GM23248 (cell line): ENCODE data around the gene PPFIBP2. TPM values are rescaled to one million over a fixed set of nuclear protein-coding genes. Genes with fewer than 3 reads are reported as not detected.
A peak's percentile ranks its signal among the peaks of the same experiment; 100 is the strongest.

Experiments used
- DNase-seq: peaks from one replicate; pipeline ENCODE4 v3.0.0-alpha.2; 2015
- H2AFZ ChIP-seq: fragments of 200-600 bp; sonication (generic); 2 replicates; pipeline ENCODE4 v1.6.1; 2016; ENCODE audit warnings: antibody characterized with exemption
- H3F3A ChIP-seq: fragments of 200-600 bp; sonication (generic); 2 replicates; pipeline ENCODE4 v1.6.1; 2016; ENCODE audit warnings: mild to moderate bottlenecking, antibody characterized with exemption, mixed run types; ENCODE audit not compliant: insufficient read depth
- H3K27ac ChIP-seq: fragments of 200-600 bp; sonication (generic); 2 replicates; pipeline ENCODE4 v1.5.1; 2016; ENCODE audit warnings: mild to moderate bottlenecking
- H3K27me3 ChIP-seq: fragments of 200-600 bp; sonication (generic); replicated peaks from 2 replicates; pipeline ENCODE4 v1.6.1; 2016; ENCODE audit warnings: mild to moderate bottlenecking; ENCODE audit not compliant: insufficient read depth
- H3K36me3 ChIP-seq: fragments of 200-600 bp; sonication (generic); 2 replicates; pipeline ENCODE4 v1.6.1; 2016; ENCODE audit warnings: low read depth, mild to moderate bottlenecking
- H3K4me1 ChIP-seq: fragments of 200-600 bp; sonication (generic); 2 replicates; pipeline ENCODE4 v1.6.1; 2016; ENCODE audit warnings: mild to moderate bottlenecking; ENCODE audit not compliant: insufficient read depth
- H3K4me2 ChIP-seq: fragments of 200-600 bp; sonication (generic); one replicate; pipeline ENCODE4 v1.6.1; 2016; ENCODE audit warnings: mild to moderate bottlenecking; ENCODE audit not compliant: unreplicated experiment
- H3K4me3 ChIP-seq: fragments of 200-600 bp; sonication (generic); 2 replicates; pipeline ENCODE4 v1.5.1; 2016; ENCODE audit warnings: mild to moderate bottlenecking
- H3K79me2 ChIP-seq: fragments of 200-600 bp; sonication (generic); 2 replicates; pipeline ENCODE4 v1.6.1; 2016; ENCODE audit warnings: mild to moderate bottlenecking; ENCODE audit not compliant: insufficient read depth
- H3K9ac ChIP-seq: fragments of 200-600 bp; sonication (generic); 2 replicates; pipeline ENCODE4 v1.6.1; 2016; ENCODE audit warnings: mild to moderate bottlenecking
- H3K9me2 ChIP-seq: fragments of 200-600 bp; sonication (generic); 2 replicates; pipeline ENCODE4 v1.6.1; 2016; ENCODE audit warnings: mixed run types, mild to moderate bottlenecking, moderate library complexity; ENCODE audit not compliant: insufficient read depth
- H3K9me3 ChIP-seq: fragments of 200-600 bp; sonication (generic); one replicate; pipeline ENCODE4 v1.6.1; 2017; ENCODE audit warnings: low read depth
- H4K20me1 ChIP-seq: fragments of 200-600 bp; sonication (generic); 2 replicates; pipeline ENCODE4 v1.6.0; 2016; ENCODE audit not compliant: insufficient read depth
- EZH2 ChIP-seq: fragments of 200-600 bp; sonication (generic); IDR thresholded peaks from 2 replicates; pipeline ENCODE4 v1.6.1; 2018; ENCODE audit warnings: antibody characterized with exemption, mild to moderate bottlenecking; ENCODE audit not compliant: insufficient read depth, poor library complexity, severe bottlenecking
- EZH2phosphoT487 ChIP-seq: fragments of 200-600 bp; sonication (generic); IDR thresholded peaks from 2 replicates; pipeline ENCODE4 v1.6.1; 2018; ENCODE audit warnings: antibody characterized with exemption, moderate library complexity, mild to moderate bottlenecking, low read depth; ENCODE audit not compliant: insufficient read depth
- WGBS, 2 experiments: methylation state at CpG; one replicate each; pipeline ENCODE4 v1.1.6; 2015 to 2017; ENCODE audit warnings: low lambda C conversion rate in 2 of 2, low coverage in 1 of 2; ENCODE audit errors: missing lambda C conversion rate in 2 of 2; 5-methylcytosine and 5-hydroxymethylcytosine counted together
- in situ Hi-C: fragments of 300-500 bp; cut with MboI; formaldehyde crosslinking; loops from 2 replicates; pipeline ENCODE4 v1.15.0; 2020
- polyA plus RNA-seq: library from polyadenylated mRNA; unstranded; fragments of >200 nt; fragmentation: Nextera tagmentation; extraction: Ambion mirVana; gene quantifications from 2 replicates; pipeline ENCODE4 v1.2.1, GENCODE V29; 2016
- total RNA-seq: library from RNA; depleted of rRNA; stranded (reverse); fragments of >200 nt; shearing (Covaris generic); gene quantifications from 2 replicates; pipeline ENCODE4 v1.2.3, GENCODE V29; 2014

Gene PPFIBP2
- total and polyA plus RNA-seq, 2 experiments from 2014 or later, result 4.1 to 5.9 TPM

DNA sequence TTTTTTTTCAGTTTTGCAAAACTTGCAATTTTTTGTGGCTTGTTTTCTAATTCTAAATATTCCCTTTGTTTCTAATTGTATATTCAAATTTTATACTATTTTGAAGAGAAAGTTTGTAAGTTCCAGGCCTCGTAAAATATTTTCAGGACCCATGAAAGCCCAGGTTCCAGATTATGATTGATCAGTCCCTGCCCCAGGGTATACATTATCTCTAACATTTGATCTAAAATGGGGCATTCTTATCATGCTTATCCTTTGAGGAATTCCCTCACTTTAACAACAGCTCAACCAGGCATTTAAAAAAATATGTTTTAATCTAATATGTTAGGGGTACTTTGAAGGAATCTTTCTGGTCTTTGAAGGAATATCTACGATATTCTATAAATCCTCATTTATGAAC is 133.1 kb downstream of the PPFIBP2 start:
- H3K27me3 ChIP-seq, result no peaks in the 10 kb centered on the region
- H3K27ac ChIP-seq, result no peak overlapping the region
- H4K20me1 ChIP-seq, result no peaks in the 10 kb centered on the region
- WGBS, 2 experiments, result 78 to 82% methylated on average over 2 of the region's 2 CpGs
- no peaks in the 10 kb centered on the region for H3K4me1 ChIP-seq
- TF ChIP-seq EZH2, result no peak
- TF ChIP-seq EZH2phosphoT487, result no peak
- no peak overlapping the region for H3K4me2 ChIP-seq
- in situ Hi-C loops, result no loop called here
- no peaks in the 10 kb centered on the region for H3K79me2 ChIP-seq
- no peak overlapping the region for H3K9ac ChIP-seq
- no peak overlapping the region for H3K4me3 ChIP-seq
- H3K9me3 ChIP-seq, result no peaks in the 10 kb centered on the region
- no peaks in the 10 kb centered on the region for H3K9me2 ChIP-seq
- no peak for DNase-seq
- H3K36me3 ChIP-seq, result no peaks in the 10 kb centered on the region
- no peaks in the 10 kb centered on the region for H3F3A ChIP-seq
- H2AFZ ChIP-seq, result no peak overlapping the region

DNA sequence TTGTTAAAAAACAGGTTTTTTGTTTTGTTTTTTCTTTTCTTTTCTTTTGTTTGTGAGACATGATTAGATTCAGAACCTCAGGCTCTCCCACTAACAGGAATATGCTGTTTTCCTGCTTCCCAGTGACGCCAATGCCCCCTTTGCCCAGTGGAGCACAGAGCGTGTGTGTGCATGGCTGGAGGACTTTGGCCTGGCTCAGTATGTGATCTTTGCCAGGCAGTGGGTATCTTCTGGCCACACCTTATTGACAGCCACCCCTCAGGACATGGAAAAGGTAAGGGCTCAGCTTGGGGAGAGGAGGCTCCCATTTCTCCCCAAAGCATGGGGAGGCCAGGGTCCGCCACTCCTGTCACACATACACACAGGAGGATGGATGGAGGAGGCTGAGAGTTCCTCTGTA is 134.5 kb downstream of the PPFIBP2 start:
- in situ Hi-C loops, result no loop called here
- Histone ChIP-seq H2AFZ (no peak overlapping the region), H3K27me3 (no peaks in the 10 kb centered on the region), H3K27ac (no peak overlapping the region), H3F3A (no peaks in the 10 kb centered on the region), H3K9ac (no peak overlapping the region), H3K9me2 (no peaks in the 10 kb centered on the region), H3K4me2 (no peak overlapping the region), H4K20me1 (no peaks in the 10 kb centered on the region), H3K36me3 (no peaks in the 10 kb centered on the region), H3K79me2 (no peaks in the 10 kb centered on the region), H3K9me3 (no peaks in the 10 kb centered on the region), H3K4me3 (no peak overlapping the region), H3K4me1 (no peaks in the 10 kb centered on the region)
- TF ChIP-seq EZH2phosphoT487, result no peak
- TF ChIP-seq EZH2, result no peak
- WGBS, 2 experiments, result 96 to 97% methylated on average over 3 of the region's 3 CpGs
- no peak for DNase-seq

DNA sequence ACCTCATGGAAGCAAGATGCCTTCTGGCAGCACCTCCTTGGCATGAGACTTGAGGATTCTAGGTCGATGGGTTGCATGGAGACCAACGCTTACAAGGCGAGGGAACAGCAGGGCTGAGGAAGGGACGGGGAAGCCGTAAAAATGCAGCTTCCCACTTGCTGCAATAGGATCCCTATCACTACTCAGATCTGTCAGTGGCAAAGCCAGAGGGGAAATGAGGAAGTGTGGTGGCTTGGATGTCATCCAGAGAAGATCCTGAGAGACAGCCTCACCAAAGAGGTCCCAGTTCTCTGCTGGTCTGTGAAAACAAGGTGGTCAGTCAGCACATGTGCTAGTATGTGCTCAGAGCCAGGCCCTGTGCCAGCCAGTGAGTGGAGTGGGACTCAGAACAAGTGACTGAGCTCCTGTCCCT is 137.3 kb downstream of the PPFIBP2 start:
- H3K36me3 ChIP-seq, result no peaks in the 10 kb centered on the region
- H3K9me2 ChIP-seq, result no peaks in the 10 kb centered on the region
- no peak overlapping the region for H3K9ac ChIP-seq
- H3K9me3 ChIP-seq, result no peaks in the 10 kb centered on the region
- no peaks in the 10 kb centered on the region for H3K4me1 ChIP-seq
- no peaks in the 10 kb centered on the region for H3K27me3 ChIP-seq
- no peak overlapping the region for H3K4me3 ChIP-seq
- in situ Hi-C loops, result loop anchor here (5.0 kb wide), 1 partner anchor 79 kb away; no protein-coding TSS in a partner anchor
- WGBS, 2 experiments, result 80 to 85% methylated on average over 5 of the region's 5 CpGs
- H3K4me2 ChIP-seq, result no peak overlapping the region
- H3K27ac ChIP-seq, result no peak overlapping the region
- H3K79me2 ChIP-seq, result no peaks in the 10 kb centered on the region
- H4K20me1 ChIP-seq, result no peaks in the 10 kb centered on the region
- H2AFZ ChIP-seq, result no peak overlapping the region
- TF ChIP-seq EZH2 (no peak), EZH2phosphoT487 (no peak)
- H3F3A ChIP-seq, result no peaks in the 10 kb centered on the region
- peak; percentile 47 for DNase-seq

DNA sequence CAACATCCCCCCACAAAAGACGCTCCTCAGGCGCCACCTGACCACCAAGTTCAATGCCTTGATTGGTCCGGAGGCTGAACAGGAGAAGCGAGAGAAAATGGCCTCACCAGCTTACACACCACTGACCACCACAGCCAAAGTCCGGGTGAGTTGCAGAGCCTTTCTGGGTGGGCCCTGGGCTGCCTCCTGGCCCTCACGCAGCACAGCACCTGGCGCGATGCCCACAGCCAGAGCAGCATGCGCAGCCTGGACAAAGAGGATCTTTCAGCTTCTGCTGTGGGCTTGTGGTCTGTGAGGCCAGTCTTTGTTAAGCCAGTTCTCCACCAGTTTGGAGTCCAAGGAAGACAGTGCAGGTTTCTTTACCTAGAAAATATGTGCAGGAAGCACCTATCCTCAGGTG is 137.9 kb downstream of the PPFIBP2 start:
- Histone ChIP-seq H3K36me3 (no peaks in the 10 kb centered on the region), H3K4me1 (no peaks in the 10 kb centered on the region), H3K4me2 (no peak overlapping the region), H3K79me2 (no peaks in the 10 kb centered on the region), H4K20me1 (no peaks in the 10 kb centered on the region), H3K9me3 (no peaks in the 10 kb centered on the region), H3K4me3 (no peak overlapping the region), H3K9me2 (no peaks in the 10 kb centered on the region), H2AFZ (no peak overlapping the region), H3F3A (no peaks in the 10 kb centered on the region), H3K27ac (no peak overlapping the region), H3K27me3 (no peaks in the 10 kb centered on the region), H3K9ac (no peak overlapping the region)
- in situ Hi-C loops, result loop anchor here (5.0 kb wide), 1 partner anchor 79 kb away; no protein-coding TSS in a partner anchor
- DNase-seq, result no peak
- TF ChIP-seq EZH2phosphoT487 (no peak), EZH2 (no peak)
- WGBS, 2 experiments, result 88% methylated on average over 9 of the region's 9 CpGs
